ENCODE data around the gene RTKN2.

RTKN2 gene

DNA sequence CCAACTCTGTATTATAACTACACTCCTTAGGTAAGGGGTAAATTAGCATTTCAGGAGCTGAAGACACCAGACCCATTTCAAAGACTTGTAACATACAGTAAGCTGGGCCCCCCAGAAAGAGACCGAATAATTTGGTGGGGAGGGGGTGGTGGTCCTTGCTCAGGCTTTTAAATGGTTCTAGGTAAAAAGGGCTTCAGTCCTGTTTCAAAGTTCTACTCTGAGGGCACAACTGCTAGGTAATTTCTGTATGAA is 73.0 kb downstream of the RTKN2 start:
- TF ChIP-seq, protein P1, sequence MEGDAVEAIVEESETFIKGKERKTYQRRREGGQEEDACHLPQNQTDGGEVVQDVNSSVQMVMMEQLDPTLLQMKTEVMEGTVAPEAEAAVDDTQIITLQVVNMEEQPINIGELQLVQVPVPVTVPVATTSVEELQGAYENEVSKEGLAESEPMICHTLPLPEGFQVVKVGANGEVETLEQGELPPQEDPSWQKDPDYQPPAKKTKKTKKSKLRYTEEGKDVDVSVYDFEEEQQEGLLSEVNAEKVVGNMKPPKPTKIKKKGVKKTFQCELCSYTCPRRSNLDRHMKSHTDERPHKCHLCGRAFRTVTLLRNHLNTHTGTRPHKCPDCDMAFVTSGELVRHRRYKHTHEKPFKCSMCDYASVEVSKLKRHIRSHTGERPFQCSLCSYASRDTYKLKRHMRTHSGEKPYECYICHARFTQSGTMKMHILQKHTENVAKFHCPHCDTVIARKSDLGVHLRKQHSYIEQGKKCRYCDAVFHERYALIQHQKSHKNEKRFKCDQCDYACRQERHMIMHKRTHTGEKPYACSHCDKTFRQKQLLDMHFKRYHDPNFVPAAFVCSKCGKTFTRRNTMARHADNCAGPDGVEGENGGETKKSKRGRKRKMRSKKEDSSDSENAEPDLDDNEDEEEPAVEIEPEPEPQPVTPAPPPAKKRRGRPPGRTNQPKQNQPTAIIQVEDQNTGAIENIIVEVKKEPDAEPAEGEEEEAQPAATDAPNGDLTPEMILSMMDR (IDR thresholded peaks at IDR 0.05; ENCODE audit: insufficient read depth, low read length), result no peak
- TF ChIP-seq, protein P2, sequence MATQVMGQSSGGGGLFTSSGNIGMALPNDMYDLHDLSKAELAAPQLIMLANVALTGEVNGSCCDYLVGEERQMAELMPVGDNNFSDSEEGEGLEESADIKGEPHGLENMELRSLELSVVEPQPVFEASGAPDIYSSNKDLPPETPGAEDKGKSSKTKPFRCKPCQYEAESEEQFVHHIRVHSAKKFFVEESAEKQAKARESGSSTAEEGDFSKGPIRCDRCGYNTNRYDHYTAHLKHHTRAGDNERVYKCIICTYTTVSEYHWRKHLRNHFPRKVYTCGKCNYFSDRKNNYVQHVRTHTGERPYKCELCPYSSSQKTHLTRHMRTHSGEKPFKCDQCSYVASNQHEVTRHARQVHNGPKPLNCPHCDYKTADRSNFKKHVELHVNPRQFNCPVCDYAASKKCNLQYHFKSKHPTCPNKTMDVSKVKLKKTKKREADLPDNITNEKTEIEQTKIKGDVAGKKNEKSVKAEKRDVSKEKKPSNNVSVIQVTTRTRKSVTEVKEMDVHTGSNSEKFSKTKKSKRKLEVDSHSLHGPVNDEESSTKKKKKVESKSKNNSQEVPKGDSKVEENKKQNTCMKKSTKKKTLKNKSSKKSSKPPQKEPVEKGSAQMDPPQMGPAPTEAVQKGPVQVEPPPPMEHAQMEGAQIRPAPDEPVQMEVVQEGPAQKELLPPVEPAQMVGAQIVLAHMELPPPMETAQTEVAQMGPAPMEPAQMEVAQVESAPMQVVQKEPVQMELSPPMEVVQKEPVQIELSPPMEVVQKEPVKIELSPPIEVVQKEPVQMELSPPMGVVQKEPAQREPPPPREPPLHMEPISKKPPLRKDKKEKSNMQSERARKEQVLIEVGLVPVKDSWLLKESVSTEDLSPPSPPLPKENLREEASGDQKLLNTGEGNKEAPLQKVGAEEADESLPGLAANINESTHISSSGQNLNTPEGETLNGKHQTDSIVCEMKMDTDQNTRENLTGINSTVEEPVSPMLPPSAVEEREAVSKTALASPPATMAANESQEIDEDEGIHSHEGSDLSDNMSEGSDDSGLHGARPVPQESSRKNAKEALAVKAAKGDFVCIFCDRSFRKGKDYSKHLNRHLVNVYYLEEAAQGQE (IDR thresholded peaks at IDR 0.05; ENCODE audit: insufficient replicate concordance, low read depth), result no peak
- TF ChIP-seq GABPA (IDR thresholded peaks at IDR 0.05; ENCODE audit: low read depth) (no peak), SPI1 (IDR thresholded peaks at IDR 0.05; ENCODE audit: borderline replicate concordance, low read depth) (no peak), POLR2AphosphoS5 (IDR thresholded peaks at IDR 0.05; ENCODE audit: low read depth) (no peak)
- no peaks in the 10 kb centered on the region for H3K27me3 ChIP-seq (ENCODE audit: insufficient read depth, poor library complexity, severe bottlenecking)
- H3K4me3 ChIP-seq (replicated peaks; ENCODE audit: insufficient read depth, low read length), result no peak overlapping the region
- H3K27ac ChIP-seq (replicated peaks), result no peak overlapping the region
- DNase-seq (ENCODE audit: low read depth in 1 of 2, low spot score in 1 of 2), result no peak

DNA sequence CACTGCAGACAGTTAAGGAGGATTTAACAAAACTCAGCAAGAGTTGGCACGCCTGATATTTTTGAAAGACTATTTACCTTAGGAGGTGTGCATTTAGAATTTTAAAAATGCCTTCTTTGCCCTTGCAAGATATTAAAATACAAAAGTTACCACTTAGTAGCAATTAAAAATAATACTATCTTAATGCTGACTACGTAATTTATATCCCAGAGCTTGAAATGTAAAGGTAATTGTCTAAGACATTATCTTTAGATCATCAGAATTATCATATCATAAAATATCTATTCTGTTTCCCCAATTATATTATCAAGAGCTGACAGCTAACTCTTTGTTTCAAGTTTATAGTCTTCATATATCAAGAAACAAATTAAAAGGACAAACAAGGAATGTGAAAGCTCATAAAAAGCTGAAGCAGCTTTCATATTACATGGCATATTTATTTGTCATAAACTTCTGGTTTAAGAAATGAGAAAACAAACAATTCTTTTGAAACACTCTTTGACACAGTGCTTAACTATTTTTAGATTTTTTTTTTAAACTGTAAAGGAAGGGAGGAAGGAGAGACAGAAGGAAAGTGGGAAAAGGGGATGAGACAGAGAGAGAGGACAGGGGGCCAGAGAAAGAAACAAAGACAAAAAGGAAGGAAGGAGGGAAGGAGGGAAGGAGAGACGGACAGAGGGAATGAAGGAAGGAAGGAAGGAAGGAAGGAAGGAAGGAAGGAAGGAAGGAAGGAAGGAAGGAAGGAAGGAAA is 73.5 kb downstream of the RTKN2 start:
- no peaks in the 10 kb centered on the region for H3K27me3 ChIP-seq (ENCODE audit: insufficient read depth, poor library complexity, severe bottlenecking)
- no peak overlapping the region for H3K4me3 ChIP-seq (replicated peaks; ENCODE audit: insufficient read depth, low read length)
- no peak overlapping the region for H3K27ac ChIP-seq (replicated peaks)
- TF ChIP-seq, protein P2 (IDR thresholded peaks at IDR 0.05; ENCODE audit: insufficient replicate concordance, low read depth), result no peak
- TF ChIP-seq SPI1 (IDR thresholded peaks at IDR 0.05; ENCODE audit: borderline replicate concordance, low read depth) (no peak), POLR2AphosphoS5 (IDR thresholded peaks at IDR 0.05; ENCODE audit: low read depth) (no peak), GABPA (IDR thresholded peaks at IDR 0.05; ENCODE audit: low read depth) (no peak)
- TF ChIP-seq, protein P1 (IDR thresholded peaks at IDR 0.05; ENCODE audit: insufficient read depth, low read length), result no peak
- DNase-seq (ENCODE audit: low read depth in 1 of 2, low spot score in 1 of 2), result no peak

DNA sequence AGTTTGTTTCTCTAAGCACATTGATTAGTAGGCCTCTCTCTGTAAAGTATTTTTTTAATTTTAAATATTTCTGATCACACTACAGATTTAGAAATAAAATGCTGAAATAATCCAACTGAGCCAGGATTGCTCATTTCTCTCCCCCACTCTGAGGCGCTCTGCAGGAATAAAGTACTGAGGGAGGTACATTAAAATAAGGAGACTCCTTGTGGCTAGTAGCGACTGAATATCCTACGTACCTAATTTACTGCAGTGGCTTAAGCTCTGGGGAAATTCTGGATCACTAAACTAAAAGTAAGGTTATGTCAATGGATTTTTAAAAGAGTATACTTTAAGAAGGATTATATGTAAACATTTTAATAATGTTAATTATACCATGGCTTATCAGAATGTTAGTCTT is 75.2 kb downstream of the RTKN2 start:
- no peak overlapping the region for H3K4me3 ChIP-seq (replicated peaks; ENCODE audit: insufficient read depth, low read length)
- H3K27ac ChIP-seq (replicated peaks), result no peak overlapping the region
- no peak for DNase-seq (ENCODE audit: low read depth in 1 of 2, low spot score in 1 of 2)
- H3K27me3 ChIP-seq (ENCODE audit: insufficient read depth, poor library complexity, severe bottlenecking), result no peaks in the 10 kb centered on the region
- no peak for TF ChIP-seq SPI1 (IDR thresholded peaks at IDR 0.05; ENCODE audit: borderline replicate concordance, low read depth)
- TF ChIP-seq, protein P1 (IDR thresholded peaks at IDR 0.05; ENCODE audit: insufficient read depth, low read length), result no peak
- TF ChIP-seq GABPA (IDR thresholded peaks at IDR 0.05; ENCODE audit: low read depth), result no peak
- TF ChIP-seq, protein P2 (IDR thresholded peaks at IDR 0.05; ENCODE audit: insufficient replicate concordance, low read depth), result no peak
- no peak for TF ChIP-seq POLR2AphosphoS5 (IDR thresholded peaks at IDR 0.05; ENCODE audit: low read depth)

All from HL-60 (cell line).